Endothelial cell (in vitro differentiated cells): ENCODE results near the gene COPRS. TPM values are rescaled to one million over a fixed set of nuclear protein-coding genes. Genes with fewer than 3 reads are reported as not detected.
"Not testable (repeated sequence)": the region's sequence is repeated elsewhere in the genome, so short reads cannot be mapped to it uniquely, and the experiment has no call there.

Source experiments
- DNase-seq: peaks from one replicate; pipeline ENCODE4 v3.0.0; 2021; ENCODE audit warnings: low spot score
- H3K27ac Mint-ChIP-seq: one replicate; pipeline ENCODE4 v1.8.0; 2021; ENCODE audit warnings: mixed read lengths, inconsistent platforms; ENCODE audit not compliant: unreplicated experiment
- H3K27me3 Mint-ChIP-seq: one replicate; pipeline ENCODE4 v1.8.0; 2021; ENCODE audit warnings: mild to moderate bottlenecking, moderate library complexity, mixed read lengths, inconsistent platforms; ENCODE audit not compliant: unreplicated experiment
- H3K36me3 Mint-ChIP-seq: one replicate; pipeline ENCODE4 v1.8.0; 2021; ENCODE audit warnings: mild to moderate bottlenecking, low read depth, mixed read lengths, inconsistent platforms; ENCODE audit not compliant: unreplicated experiment
- H3K4me1 Mint-ChIP-seq: one replicate; pipeline ENCODE4 v1.8.0; 2021; ENCODE audit warnings: mild to moderate bottlenecking, mixed read lengths, inconsistent platforms; ENCODE audit not compliant: unreplicated experiment
- H3K4me3 Mint-ChIP-seq: one replicate; pipeline ENCODE4 v1.8.0; 2021; ENCODE audit warnings: mild to moderate bottlenecking, mixed read lengths, inconsistent platforms; ENCODE audit not compliant: unreplicated experiment
- H3K9me3 Mint-ChIP-seq: one replicate; pipeline ENCODE4 v1.8.0; 2021; ENCODE audit warnings: mixed read lengths, inconsistent platforms; ENCODE audit not compliant: unreplicated experiment
- CTCF ChIP-seq: fragments of 200-600 bp; sonication (generic); IDR thresholded peaks from one replicate; pipeline ENCODE4 v1.5.0; 2021; ENCODE audit warnings: antibody characterized with exemption; ENCODE audit not compliant: unreplicated experiment
- total RNA-seq: library from RNA; stranded (reverse); fragmentation: NEBNext Ultra II Directional; extraction: Animal tissue kit (Norgen Biotek cat#: 25700); gene quantifications from one replicate; pipeline ENCODE4 v1.2.1, GENCODE V29; 2021; ENCODE audit not compliant: unreplicated experiment

The COPRS gene
- total RNA-seq, 1 donor from 2014 or later = 22.9 TPM

DNA sequence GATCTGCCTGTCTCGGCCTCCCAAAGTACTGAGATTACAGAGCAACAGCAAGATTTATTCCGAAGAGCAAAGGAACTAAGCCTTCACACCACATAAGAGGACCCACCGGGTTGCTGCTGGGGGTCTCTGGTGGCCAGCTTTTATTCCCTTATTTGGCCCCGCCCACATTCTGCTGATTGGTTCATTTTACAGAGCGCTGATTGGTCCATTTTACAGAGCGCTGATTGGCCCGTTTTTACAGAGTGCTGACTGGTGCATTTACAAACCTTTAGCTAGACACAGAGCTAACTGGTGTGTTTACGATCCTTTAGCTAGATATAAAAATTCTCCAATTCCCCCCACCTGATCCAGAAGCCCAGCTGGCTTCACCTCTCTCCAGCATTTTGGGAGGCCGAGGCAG, 26.3 kb downstream of the COPRS start:
- peaks cover 2% of the 10 kb centered on the region for H3K27me3 Mint-ChIP-seq
- no peaks in the 10 kb centered on the region for H3K36me3 Mint-ChIP-seq
- no peaks in the 10 kb centered on the region for H3K9me3 Mint-ChIP-seq
- peaks cover 18% of the 10 kb centered on the region for H3K4me1 Mint-ChIP-seq
- H3K27ac Mint-ChIP-seq = no peak overlapping the region
- no peak for DNase-seq
- no peak overlapping the region for H3K4me3 Mint-ChIP-seq
- TF ChIP-seq CTCF = no peak

DNA sequence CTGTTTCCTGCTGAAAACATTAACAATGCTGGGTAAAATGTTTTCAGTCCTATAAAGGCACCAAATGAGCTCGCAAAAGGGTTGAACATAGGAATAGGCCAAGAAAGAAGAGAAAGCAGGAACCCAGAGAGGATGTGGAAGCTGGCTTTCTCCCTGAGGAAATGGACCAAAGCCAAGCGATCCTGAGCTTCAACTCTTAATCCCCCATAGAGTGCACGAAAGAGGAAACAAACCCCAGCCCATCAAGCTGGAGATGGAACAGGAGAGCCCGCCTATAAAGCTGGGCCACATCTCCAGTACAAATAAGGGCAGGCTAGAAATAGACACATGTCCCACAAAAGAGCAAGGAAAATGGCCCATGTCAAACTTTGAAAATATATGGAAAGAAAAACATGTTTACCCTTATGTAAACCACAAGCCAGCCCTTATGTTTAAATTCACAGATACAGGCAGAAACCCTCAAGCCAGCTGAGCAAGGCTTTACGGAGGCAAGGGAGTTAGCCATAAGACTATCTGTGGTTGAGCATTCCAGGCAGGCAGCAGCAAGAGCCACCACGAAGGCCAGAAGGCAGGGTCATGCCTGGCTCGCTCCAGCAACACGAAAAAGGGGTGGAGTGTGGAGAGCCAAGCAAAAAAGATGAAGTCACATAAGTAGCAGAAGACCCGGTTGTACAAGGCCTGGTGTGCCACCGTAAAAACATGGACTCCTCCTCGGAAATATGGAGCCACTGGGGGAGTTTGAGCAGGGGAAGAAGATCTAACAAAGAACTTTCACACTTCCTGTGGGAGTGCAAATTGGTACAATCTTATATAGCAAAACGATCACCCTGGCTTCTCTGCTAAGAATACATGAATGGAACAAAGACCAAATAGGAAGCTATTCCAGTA, 27.8 kb downstream of the COPRS start:
- peak overlapping the region; percentile 76 for H3K27ac Mint-ChIP-seq
- H3K36me3 Mint-ChIP-seq = no peaks in the 10 kb centered on the region
- H3K4me3 Mint-ChIP-seq = no peak overlapping the region
- no peak for TF ChIP-seq CTCF
- peaks cover 18% of the 10 kb centered on the region for H3K4me1 Mint-ChIP-seq
- no peaks in the 10 kb centered on the region for H3K9me3 Mint-ChIP-seq
- peaks cover 2% of the 10 kb centered on the region for H3K27me3 Mint-ChIP-seq
- DNase-seq = no peak

DNA sequence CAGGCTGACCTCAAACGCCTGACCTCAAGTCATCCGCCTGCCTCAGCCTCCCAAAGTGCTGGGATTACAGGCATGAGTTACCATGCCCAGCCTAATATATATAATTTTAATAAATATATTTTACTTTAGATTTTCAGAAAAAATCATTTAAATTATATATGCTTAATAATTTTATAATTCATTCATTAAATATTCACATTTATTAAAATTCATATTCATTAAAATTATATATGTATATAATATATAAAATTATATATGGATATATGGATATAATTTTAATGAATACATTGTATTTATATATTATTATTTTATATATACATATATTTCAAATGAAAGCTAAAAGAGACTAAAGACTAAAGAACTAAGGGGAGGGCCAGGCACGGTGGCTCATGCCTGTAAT, 29.4 kb downstream of the COPRS start:
- H3K27me3 Mint-ChIP-seq = peaks cover 2% of the 10 kb centered on the region
- no peaks in the 10 kb centered on the region for H3K36me3 Mint-ChIP-seq
- DNase-seq = no peak
- H3K27ac Mint-ChIP-seq = no peak overlapping the region
- no peak for TF ChIP-seq CTCF
- peaks cover 18% of the 10 kb centered on the region for H3K4me1 Mint-ChIP-seq
- H3K4me3 Mint-ChIP-seq = no peak overlapping the region
- no peaks in the 10 kb centered on the region for H3K9me3 Mint-ChIP-seq

DNA sequence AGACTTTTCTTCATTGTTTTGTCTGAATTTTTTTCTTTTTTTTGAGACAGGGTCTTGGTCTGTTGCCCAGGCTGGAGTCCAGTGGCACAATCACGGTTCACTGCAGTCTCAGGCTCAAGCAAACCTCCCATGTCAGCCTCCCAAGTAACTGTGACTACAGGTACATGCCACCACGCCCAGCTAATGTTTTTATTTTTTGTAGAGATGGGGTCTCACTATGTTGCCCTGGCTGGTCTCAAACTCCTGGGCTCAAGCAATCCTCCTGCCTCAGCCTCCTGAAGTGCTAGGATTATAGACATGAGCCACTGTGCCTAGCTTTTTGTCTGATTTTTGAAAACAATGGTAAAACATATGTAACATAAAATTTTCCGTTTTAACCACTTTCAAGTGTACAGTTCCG, 30.1 kb downstream of the COPRS start:
- not testable (repeated sequence) for H3K27ac Mint-ChIP-seq, H3K36me3 Mint-ChIP-seq, H3K27me3 Mint-ChIP-seq, H3K9me3 Mint-ChIP-seq, H3K4me3 Mint-ChIP-seq, DNase-seq
- H3K4me1 Mint-ChIP-seq = peaks cover 18% of the 10 kb centered on the region

DNA sequence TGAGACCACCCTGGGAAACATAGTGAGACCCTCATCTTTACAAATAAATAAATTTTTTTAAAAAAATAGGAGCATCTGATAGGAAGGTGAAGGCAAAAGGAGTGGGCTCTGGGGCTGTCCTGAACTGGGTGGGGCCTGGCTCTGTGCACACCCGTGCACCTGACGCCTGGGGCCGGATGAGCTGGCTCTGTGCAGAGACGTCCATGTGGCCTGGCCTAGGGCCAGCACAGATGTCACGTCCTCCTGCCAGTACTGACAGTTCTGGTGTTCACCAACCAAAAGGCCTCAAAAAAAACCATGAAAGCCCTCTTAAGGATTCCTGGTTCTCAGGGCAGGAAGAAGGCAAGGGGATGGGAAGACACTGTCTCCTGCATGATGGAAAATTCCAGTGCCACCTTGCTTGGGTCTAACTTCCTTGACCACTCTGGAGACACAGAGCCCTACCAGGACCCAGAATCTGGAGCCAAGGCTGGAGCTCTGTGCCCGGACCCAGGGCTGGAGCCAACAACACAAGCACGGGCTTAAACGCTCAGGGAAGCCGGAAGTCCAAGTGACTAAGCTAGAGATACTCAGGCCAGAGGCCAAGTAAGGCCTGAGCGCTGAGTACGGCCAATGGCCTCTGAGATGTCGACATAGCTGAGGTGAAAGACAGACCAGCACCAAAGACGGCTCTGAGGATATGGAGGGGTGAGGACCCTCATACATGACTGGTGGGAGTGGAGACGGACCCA, 32.9 kb downstream of the COPRS start:
- Mint-ChIP-seq H3K4me3 (no peak overlapping the region), H3K4me1 (peaks cover 8% of the 10 kb centered on the region), H3K27me3 (no peaks in the 10 kb centered on the region), H3K9me3 (no peaks in the 10 kb centered on the region), H3K36me3 (no peaks in the 10 kb centered on the region), H3K27ac (no peak overlapping the region)
- no peak for DNase-seq
- no peak for TF ChIP-seq CTCF
